ENCODE measurements around the gene RPL27. TPM values are rescaled to one million over a fixed set of nuclear protein-coding genes. Genes with fewer than 3 reads are reported as not detected.

Gene RPL27
- total RNA-seq, 1 experiment from 2014 or later: 513 TPM

GRCh38 chr17:42979511-42980273 lies 18.5 kb upstream of the RPL27 start, which contains the start of gene PTGES3L:
PTGES3L (minus strand) TSS chr17:42980080; CDS start chr17:42980053, 27 bp downstream.
- POLR2A ChIA-PET: interaction anchor here (1.0 kb wide), 1 partner anchor 19 kb away, joined by 4 read pairs; the partner anchor contains the start of gene RPL27
- H3K4me3 ChIP-seq (ENCODE audit: low read depth in 2 of 2, low read length in 2 of 2): peak within 1 kb of the TSS; percentile 68 to 78

More at GRCh38 chr17:42979511-42980273, 18.5 kb upstream of the RPL27 start, which contains the start of gene PTGES3L:
- in situ Hi-C loops (cut with HindIII; ENCODE audit: low pct_unique_long_range_greater_than_20kb, low sequenced_read_pairs) (no loop called here), intact Hi-C loops (cut with micrococcal nuclease; ENCODE audit: unreplicated experiment) (no loop called here)
- H3K27ac ChIP-seq (ENCODE audit: low read length): peak within 1 kb of the TSS; percentile 76
- no peaks in the 10 kb centered on the region for H3K27me3 ChIP-seq (ENCODE audit: control insufficient read depth, insufficient read depth, low read length)
- peaks cover 14% of the 10 kb centered on the region; the same call in 1 of the 2 replicates for H3K4me1 ChIP-seq (ENCODE audit: control insufficient read depth, insufficient read depth, low read length)
- no peaks in the 10 kb centered on the region for H3K9me3 ChIP-seq (ENCODE audit: control insufficient read depth, insufficient read depth, low read depth, low read length)
- CTCF ChIA-PET: no interaction called here
- no peaks in the 10 kb centered on the region; the same call in 1 of the 2 replicates for H3K36me3 ChIP-seq (ENCODE audit: control insufficient read depth, insufficient read depth, low read length)
- BruUV-seq (replicated peaks): no TSS peak
- no peak for DNase-seq (ENCODE audit: low read depth, low spot score)
- peak; percentile 55 for ATAC-seq
- no peak for TF ChIP-seq REST (IDR thresholded peaks at IDR 0.05; ENCODE audit: insufficient read depth in 1 of 2, low read depth in 2 of 2, low read length in 1 of 2)
- TF ChIP-seq CTCF (IDR thresholded peaks at IDR 0.05): no peak
- no peak for TF ChIP-seq TCF7L2 (IDR thresholded peaks at IDR 0.05; ENCODE audit: low read depth, low read length)
- no peak for TF ChIP-seq POLR2AphosphoS5 (IDR thresholded peaks at IDR 0.05; ENCODE audit: low read depth, low read length)
- no peak for TF ChIP-seq SIN3A (IDR thresholded peaks at IDR 0.05; ENCODE audit: borderline replicate concordance, insufficient read depth, low read depth, low read length)
